HG03442 (cell line): ENCODE measurements around the gene ADAM33.

Experiments
- ATAC-seq: cut with Tn5 transposase; IDR thresholded peaks from one replicate; pipeline ENCODE4 v1.9.1; 2021; ENCODE audit warnings: mild to moderate bottlenecking, moderate library complexity; ENCODE audit not compliant: unreplicated experiment

The ADAM33 gene

GRCh38 chr20:3707508-3707899, 25.7 kb upstream of the ADAM33 start:
- no peak for ATAC-seq

- no peak for ATAC-seq
Observed at GRCh38 chr20:3706774-3707507, 25.1 kb upstream of the ADAM33 start.

- no peak for ATAC-seq
Observed at GRCh38 chr20:3705970-3706739, 24.3 kb upstream of the ADAM33 start.

GRCh38 chr20:3705491-3705969, 23.7 kb upstream of the ADAM33 start:
- no peak for ATAC-seq

DNA sequence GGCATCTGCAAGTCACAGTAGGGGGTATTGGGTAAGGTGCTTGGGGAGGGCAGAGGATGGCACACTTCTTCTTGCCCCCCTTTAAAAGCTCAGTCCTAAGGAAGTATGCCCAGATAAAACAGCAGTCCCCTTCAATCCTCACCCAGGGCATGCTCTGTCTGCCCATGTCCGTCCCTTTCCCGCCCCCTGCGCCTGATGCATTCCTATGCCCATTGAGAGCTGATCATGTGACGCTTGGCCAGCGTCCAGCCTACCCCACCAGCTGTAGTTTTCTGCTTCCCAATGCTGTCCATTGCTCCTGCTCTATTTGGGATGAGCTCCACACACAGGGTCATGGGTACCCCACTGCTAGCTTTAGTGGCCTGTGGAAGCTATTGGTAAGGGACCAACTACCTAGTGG, 22.3 kb upstream of the ADAM33 start:
- no peak for ATAC-seq

- ATAC-seq, result no peak
Observed at GRCh38 chr20:3702611-3703391, 21.0 kb upstream of the ADAM33 start.

DNA sequence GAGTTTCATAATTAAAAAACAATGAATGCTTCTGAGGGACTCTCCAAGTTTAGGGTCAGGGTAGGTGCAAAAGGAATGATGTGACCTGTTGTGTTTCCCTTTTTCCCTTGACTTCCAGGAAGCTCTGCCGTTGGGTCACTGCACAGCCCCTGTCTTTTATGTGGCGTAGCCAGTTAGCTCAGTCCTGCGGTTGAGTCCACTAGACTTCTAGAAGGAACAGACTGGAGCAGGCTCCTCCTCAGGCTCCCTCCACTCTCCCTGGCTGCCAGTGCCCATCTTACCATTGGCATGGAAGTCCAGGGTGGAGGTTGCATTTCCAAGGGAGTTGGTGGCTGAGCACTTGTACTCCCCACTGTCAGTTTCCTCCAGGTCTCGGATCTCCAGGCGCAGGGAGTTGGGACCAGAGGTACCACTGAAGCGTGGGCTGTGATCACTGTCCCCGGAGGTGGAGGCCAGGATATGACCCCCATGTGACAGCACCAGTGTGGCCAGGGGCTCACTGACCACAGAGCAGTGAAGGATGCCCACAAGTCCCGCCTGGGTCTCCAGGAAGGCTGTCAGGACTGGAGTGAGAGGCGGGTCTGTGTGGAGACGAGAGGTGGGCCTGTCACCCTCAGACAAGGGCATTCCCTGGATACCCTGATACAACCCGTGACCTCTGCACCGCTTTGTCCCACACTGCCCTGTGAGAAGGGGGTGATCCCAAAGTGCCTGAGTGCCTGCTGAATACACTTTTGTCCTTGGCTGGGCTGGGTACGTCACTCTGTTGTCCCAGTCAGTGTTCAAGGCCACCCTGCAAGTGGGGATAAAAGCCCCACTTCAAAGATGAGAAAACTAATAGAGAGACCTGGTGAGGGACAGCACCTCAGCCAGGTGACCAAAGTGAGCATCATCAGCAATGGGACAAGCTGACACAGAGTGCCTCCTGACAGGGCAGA, 19.5 kb upstream of the ADAM33 start:
- ATAC-seq, result no peak

DNA sequence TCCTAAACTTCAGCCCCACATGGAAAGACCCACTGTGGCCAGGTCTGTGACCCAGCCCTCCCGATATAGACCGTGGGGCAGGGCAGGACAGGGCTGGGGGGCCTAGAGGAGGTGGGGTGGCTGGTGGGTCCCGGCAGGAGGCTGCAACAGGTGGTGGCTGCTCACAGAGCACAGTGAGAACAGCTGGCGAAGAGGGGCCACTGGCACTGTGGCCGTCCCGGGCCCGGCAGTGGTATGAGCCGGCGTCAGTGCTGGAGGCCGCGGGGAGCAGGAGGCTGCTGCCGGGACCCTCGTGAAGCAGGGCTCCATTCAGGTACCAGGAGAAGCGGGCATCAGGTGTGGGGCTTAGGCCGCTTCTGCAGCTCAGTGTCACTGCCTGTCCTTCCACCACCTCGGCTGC, 17.2 kb upstream of the ADAM33 start:
- ATAC-seq, result no peak

- ATAC-seq, result no peak
Observed at GRCh38 chr20:3698591-3699001, 16.8 kb upstream of the ADAM33 start.

DNA sequence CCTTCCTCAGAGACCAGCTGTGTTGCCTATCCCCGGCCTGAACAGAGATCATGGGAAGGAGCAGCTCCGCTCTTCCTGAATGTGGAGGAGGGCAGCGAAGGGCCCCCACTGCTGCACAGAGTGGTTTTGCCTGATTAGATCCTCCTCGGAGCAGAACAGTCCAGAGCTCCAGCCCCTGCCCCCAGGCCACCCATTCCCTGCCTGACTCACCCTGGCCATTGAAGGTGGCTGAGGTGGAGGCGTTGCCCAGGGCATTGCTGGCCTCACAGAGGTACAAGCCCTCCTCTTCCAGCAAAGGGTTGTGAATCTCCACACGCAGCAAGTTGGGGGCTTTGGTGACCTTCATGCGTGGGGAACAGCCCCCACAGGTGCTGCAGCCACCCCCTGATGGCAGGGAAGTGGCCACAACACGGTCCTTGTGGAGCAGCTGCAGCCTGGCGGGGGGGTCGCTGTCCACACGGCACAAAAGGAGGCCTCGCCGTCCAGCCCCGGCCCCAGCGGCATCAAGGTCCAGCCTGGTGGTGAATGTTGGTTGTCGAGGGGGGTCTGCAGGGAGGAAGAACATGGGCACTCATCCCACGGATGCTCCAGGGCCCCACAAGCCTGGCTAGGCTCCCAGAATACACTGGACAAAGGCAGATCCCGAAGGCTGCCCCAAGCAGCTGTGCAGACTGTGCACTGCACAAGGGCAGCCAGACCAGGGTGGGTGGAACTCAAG, 15.9 kb upstream of the ADAM33 start:
- no peak for ATAC-seq

DNA sequence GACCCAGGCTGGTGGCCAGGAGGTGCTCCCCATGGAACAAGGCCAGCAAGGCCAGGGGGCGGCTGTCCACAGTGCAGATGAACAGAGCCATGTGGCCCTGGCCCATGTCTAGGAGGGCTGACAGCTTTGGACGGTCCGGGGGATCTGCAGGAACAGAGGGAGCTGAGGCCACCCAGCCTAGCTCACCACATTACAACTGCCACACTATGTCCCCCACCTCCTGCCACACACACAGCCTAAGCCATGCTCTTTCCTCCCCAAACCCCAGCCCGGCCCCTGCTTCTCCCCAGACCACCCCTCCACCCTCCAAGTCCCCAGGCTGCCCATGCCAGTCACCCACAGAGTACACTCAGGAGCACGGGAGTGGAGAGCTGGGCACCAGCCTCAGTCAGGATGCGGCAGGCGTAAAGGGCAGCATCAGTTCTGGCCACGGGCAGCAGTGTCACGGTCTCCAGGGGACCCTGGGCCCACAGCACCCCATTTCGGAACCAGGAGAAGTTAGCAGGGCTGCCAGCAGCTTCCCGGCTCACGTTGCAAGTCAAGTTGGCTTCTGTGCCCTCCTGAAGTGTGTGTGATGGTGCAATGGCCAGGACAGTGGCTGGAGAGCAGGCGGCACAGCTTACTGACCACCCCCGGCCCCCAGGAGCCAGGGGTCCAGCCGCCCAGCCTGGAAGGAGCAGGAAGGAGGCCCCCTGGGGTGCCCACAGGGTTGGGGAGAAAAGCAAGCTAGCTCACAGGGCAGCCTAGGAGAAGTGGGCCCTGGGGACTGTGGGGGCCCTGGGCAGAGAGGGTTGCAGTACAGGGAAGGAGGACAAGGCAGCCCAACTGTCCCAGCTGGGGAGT, 15.2 kb upstream of the ADAM33 start:
- ATAC-seq, result no peak

- no peak for ATAC-seq
Observed at GRCh38 chr20:3696200-3696599, 14.4 kb upstream of the ADAM33 start.

DNA sequence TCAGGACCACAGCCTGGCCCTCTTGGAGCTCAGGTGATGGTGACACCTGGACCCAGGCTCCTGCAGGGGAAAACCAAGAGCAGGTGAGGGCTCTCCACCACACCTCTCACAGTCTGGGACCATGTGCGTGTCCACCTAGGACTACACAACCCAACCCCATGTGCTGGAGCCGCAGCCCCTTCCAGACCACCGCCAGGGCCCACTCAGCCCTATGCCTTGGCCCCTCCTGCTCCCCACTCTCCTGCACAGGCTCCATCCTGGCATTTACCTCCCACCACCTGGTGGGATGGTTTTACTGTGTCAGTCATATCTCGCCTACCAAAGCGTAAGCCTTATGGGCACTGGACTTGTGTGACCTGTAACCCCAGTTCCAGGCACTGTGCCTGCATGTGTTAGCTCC, 13.1 kb upstream of the ADAM33 start:
- ATAC-seq, result no peak

DNA sequence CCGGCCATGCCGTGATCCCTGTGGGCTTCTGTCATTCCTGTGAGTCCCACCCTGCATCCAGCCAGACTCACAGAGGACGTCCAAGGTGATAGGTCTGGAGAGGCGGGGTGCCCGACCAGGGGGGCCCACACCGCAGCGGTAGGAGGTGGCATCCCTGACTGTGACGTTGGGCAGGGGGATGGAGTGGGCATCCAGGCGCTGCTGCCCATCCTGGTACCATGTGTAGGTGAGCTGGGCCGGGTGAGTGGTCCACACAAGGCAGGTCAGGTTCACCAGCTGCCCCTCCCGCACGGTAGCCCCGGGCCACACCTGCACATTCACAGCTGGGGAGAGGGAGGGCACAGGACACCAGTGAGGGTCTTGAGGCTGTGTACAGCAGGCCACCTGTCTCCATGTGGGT, 11.6 kb upstream of the ADAM33 start:
- no peak for ATAC-seq

DNA sequence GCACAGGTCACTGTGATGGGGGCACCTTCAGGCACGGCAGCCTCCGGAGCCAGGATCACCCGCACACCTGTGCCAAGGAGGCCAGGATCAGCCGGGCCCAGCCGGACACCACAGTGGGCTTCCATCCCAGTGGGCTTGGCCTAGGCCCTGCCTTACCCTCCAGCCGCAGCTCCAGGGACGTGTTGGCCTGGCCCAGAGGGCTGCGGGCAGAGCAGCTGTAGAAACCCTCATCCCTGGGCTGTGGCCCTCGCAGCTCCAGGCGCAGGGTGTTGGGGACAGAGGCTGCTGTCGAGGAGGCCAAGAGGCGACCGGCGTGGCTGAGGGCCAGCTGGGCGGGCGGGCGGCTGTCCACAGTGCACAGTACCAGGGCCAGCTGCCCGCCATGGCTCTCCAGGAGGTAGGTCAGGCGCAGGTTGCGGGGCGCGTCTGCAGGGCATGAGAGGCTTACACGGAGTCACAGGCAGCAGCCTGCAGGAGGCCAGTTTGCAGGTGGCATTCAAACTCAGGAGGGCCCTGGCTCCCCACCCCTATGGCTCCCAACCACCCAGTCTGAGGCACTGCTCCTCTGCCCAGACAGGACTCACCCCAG, 11.0 kb upstream of the ADAM33 start:
- ATAC-seq, result no peak

- ATAC-seq, result no peak
Observed at GRCh38 chr20:3691897-3692296, 10.1 kb upstream of the ADAM33 start.

DNA sequence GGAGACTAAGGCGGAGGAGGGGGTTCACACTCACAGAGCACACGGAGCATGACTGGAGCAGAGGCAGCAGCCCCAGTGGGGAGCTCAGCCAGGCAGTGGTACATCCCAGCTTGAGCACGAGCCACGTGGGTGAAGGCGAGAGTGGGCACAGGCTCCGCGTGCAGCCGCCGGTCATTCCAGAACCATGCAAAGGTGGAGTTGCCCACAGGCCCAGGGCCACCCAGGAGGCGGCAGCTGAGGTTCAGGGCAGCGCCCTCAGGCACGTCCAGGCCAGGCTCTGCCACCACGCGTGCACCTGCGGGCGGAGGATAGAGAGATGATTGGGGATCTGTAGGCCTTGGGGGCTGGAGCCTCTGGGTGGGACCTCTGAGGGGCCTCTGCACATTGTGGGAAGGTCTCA, 9.5 kb upstream of the ADAM33 start:
- no peak for ATAC-seq

- no peak for ATAC-seq
Observed at GRCh38 chr20:3690413-3690812, 8.6 kb upstream of the ADAM33 start.

- ATAC-seq, result no peak
Observed at GRCh38 chr20:3689978-3690377, 8.2 kb upstream of the ADAM33 start.
